Measurements from ENCODE around the gene NR1D1.

Gene NR1D1

DNA sequence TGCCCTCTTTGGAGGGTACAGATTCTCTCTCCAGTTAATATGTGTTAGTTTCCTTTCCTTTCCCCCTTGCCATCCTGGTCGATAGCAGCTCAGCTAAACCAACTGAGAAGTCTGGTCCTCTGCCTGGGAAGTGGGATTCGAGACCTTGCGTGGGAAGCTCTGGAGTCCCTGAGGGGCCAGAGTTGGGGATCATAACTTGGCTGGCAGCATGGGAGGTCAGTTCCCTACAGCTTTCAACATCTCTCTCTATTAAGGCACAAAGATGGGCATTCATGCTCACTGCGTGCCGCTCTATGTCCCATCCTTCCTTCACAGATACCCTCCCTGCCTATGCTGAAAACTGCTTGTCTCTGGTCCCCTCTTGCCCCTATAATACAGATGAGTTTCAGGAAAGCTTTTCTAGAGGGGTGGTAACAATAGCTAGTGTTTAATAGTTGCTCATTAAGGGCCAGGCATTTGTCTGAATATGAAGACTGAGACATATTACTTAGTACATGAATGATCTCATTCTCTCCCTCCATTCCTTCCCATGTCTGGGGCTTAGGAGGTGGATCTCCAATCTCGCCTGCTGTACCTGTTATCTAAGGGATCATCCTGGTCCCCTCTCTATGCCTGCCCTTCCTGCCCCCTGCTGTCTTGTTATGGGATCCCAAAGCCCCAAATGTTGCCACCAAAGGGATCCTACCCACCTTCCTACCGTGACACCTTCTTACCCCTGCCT is 26.8 kb downstream of the NR1D1 start:
- no peak overlapping the region for H3K23ac ChIP-seq (ENCODE audit: low read depth, low read length, poor library complexity)
- H3K9me3 ChIP-seq (replicated peaks in 1 of 2; ENCODE audit: control insufficient read depth in 2 of 2, insufficient read depth in 1 of 2, low read depth in 1 of 2, low read length in 2 of 2) = no peaks in the 10 kb centered on the region
- H4K8ac ChIP-seq (ENCODE audit: low read depth, low read length) = no peak overlapping the region
- no peak overlapping the region for H2BK12ac ChIP-seq (ENCODE audit: low read length)
- H3K18ac ChIP-seq (ENCODE audit: low read length) = no peak overlapping the region
- H3K4me2 ChIP-seq (ENCODE audit: insufficient read depth, low read length, poor library complexity, severe bottlenecking) = no peak overlapping the region
- no peak overlapping the region for H2AK5ac ChIP-seq (ENCODE audit: low read depth, low read length)
- DNase-seq (ENCODE audit: low spot score) = no peak
- no peak overlapping the region for H4K91ac ChIP-seq (ENCODE audit: low read depth, low read length, poor library complexity)
- H2BK120ac ChIP-seq (ENCODE audit: low read depth, low read length) = no peak overlapping the region
- no peak overlapping the region for H3K27ac ChIP-seq (replicated peaks; ENCODE audit: low read length)
- no peak overlapping the region for H3K4ac ChIP-seq (ENCODE audit: low read length)
- no peak overlapping the region for H2BK5ac ChIP-seq (ENCODE audit: low read length)
- no peak overlapping the region for H2AFZ ChIP-seq (ENCODE audit: low read length)
- no peak overlapping the region for H3K9ac ChIP-seq (ENCODE audit: low read depth, low read length, poor library complexity)
- peaks cover 0 to 9% of the 10 kb centered on the region in 2 donors for H3K36me3 ChIP-seq (replicated peaks in 1 of 2; ENCODE audit: control insufficient read depth in 2 of 2, insufficient read depth in 2 of 2, low read length in 2 of 2)
- no peak overlapping the region for H3K14ac ChIP-seq (ENCODE audit: low read length)
- no peaks in the 10 kb centered on the region for H3K27me3 ChIP-seq (ENCODE audit: control insufficient read depth in 3 of 3, insufficient read depth in 3 of 3, low read depth in 1 of 3, low read length in 3 of 3)
- H3K79me1 ChIP-seq (ENCODE audit: low read depth, low read length) = no peaks in the 10 kb centered on the region
- WGBS, 2 donors (ENCODE audit: extremely low coverage in 2 of 2, insufficient read length in 2 of 2, insufficient replicate concordance in 1 of 2) = no CpG with 5 or more reads among the region's 7 CpGs
- no peak overlapping the region for H2BK15ac ChIP-seq (ENCODE audit: low read length)
- H3K4me3 ChIP-seq (ENCODE audit: low read length in 2 of 2) = no peak overlapping the region
- peaks cover 43 to 45% of the 10 kb centered on the region in 2 donors for H3K4me1 ChIP-seq (ENCODE audit: control insufficient read depth in 2 of 2, insufficient read depth in 1 of 2, low read depth in 1 of 2, low read length in 2 of 2)

DNA sequence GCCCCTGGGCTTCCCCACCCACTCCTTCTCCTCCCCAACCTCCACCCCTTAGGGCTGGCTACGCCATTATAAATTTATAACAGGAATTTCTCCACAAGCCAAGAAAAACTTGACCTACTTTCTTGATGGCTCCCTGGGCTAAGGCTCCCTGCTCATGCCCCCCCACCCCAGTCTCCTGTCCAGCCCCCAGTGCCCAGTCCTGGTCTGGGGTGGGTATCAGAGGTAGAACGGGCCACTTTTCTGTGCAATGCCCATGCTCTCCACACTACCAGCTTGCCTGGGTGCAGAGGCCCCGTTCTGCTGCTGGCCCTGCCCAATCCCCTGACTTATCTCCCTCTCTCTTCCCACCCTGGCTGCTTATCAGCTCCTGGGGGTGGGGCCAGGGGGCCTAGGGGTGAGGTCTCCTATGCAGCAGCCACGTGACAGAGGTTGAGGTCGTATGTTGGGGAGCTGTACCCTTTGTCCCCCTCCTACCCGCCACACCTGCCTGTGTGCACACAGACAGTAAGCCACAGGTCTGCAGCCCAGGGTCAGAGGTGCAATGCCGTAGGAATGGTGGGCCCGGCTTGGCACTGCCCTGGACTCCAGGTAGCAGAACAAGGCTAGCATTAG is 27.5 kb downstream of the NR1D1 start:
- DNase-seq (ENCODE audit: low spot score) = no peak
- peak overlapping the region in 1 of 2 donors; percentile 38 for H3K4me3 ChIP-seq (ENCODE audit: low read length in 2 of 2)

GRCh38 chr17:40072040-40072734 is 28.2 kb downstream of the NR1D1 start:
- WGBS, 2 donors (ENCODE audit: extremely low coverage in 2 of 2, insufficient read length in 2 of 2, insufficient replicate concordance in 1 of 2) = no CpG with 5 or more reads among the region's 19 CpGs
- peak overlapping the region; percentile 63 for H2BK12ac ChIP-seq (ENCODE audit: low read length)
- peak overlapping the region; percentile 68 for H2AK5ac ChIP-seq (ENCODE audit: low read depth, low read length)
- peak overlapping the region; percentile 77 for H2BK120ac ChIP-seq (ENCODE audit: low read depth, low read length)
- no peak overlapping the region for H3K4me3 ChIP-seq (ENCODE audit: low read length in 2 of 2)
- H3K23ac ChIP-seq (ENCODE audit: low read depth, low read length, poor library complexity) = peak overlapping the region; percentile 59
- H2AFZ ChIP-seq (ENCODE audit: low read length) = no peak overlapping the region
- peaks cover 0 to 8% of the 10 kb centered on the region in 2 donors for H3K36me3 ChIP-seq (replicated peaks in 1 of 2; ENCODE audit: control insufficient read depth in 2 of 2, insufficient read depth in 2 of 2, low read length in 2 of 2)
- H4K8ac ChIP-seq (ENCODE audit: low read depth, low read length) = no peak overlapping the region
- no peaks in the 10 kb centered on the region for H3K79me1 ChIP-seq (ENCODE audit: low read depth, low read length)
- H2BK15ac ChIP-seq (ENCODE audit: low read length) = peak overlapping the region; percentile 79
- DNase-seq (ENCODE audit: low spot score) = no peak
- no peak overlapping the region for H3K27ac ChIP-seq (replicated peaks; ENCODE audit: low read length)
- peak overlapping the region; percentile 68 for H3K18ac ChIP-seq (ENCODE audit: low read length)
- H3K27me3 ChIP-seq (ENCODE audit: control insufficient read depth in 3 of 3, insufficient read depth in 3 of 3, low read depth in 1 of 3, low read length in 3 of 3) = no peaks in the 10 kb centered on the region
- no peak overlapping the region for H3K4ac ChIP-seq (ENCODE audit: low read length)
- no peak overlapping the region for H3K4me2 ChIP-seq (ENCODE audit: insufficient read depth, low read length, poor library complexity, severe bottlenecking)
- H3K14ac ChIP-seq (ENCODE audit: low read length) = peak overlapping the region; percentile 64
- peak overlapping the region; percentile 85 for H4K91ac ChIP-seq (ENCODE audit: low read depth, low read length, poor library complexity)
- H3K4me1 ChIP-seq (ENCODE audit: control insufficient read depth in 2 of 2, insufficient read depth in 1 of 2, low read depth in 1 of 2, low read length in 2 of 2) = peaks cover 51 to 54% of the 10 kb centered on the region in 2 donors
- peak overlapping the region; percentile 30 for H2BK5ac ChIP-seq (ENCODE audit: low read length)
- no peaks in the 10 kb centered on the region for H3K9me3 ChIP-seq (replicated peaks in 1 of 2; ENCODE audit: control insufficient read depth in 2 of 2, insufficient read depth in 1 of 2, low read depth in 1 of 2, low read length in 2 of 2)
- H3K9ac ChIP-seq (ENCODE audit: low read depth, low read length, poor library complexity) = peak overlapping the region; percentile 56

More for the DNA sequence above, 27.5 kb downstream of the NR1D1 start:
- no peak overlapping the region for H2AFZ ChIP-seq (ENCODE audit: low read length)
- peak overlapping the region; percentile 68 for H2AK5ac ChIP-seq (ENCODE audit: low read depth, low read length)
- peak overlapping the region; percentile 79 for H2BK15ac ChIP-seq (ENCODE audit: low read length)
- H3K27ac ChIP-seq (replicated peaks; ENCODE audit: low read length) = no peak overlapping the region
- H3K4me2 ChIP-seq (ENCODE audit: insufficient read depth, low read length, poor library complexity, severe bottlenecking) = no peak overlapping the region
- H3K14ac ChIP-seq (ENCODE audit: low read length) = no peak overlapping the region
- peak overlapping the region; percentile 71 for H3K18ac ChIP-seq (ENCODE audit: low read length)
- peak overlapping the region; percentile 30 for H2BK5ac ChIP-seq (ENCODE audit: low read length)
- H3K23ac ChIP-seq (ENCODE audit: low read depth, low read length, poor library complexity) = no peak overlapping the region
- WGBS, 2 donors (ENCODE audit: extremely low coverage in 2 of 2, insufficient read length in 2 of 2, insufficient replicate concordance in 1 of 2) = no CpG with 5 or more reads among the region's 8 CpGs
- H2BK12ac ChIP-seq (ENCODE audit: low read length) = no peak overlapping the region
- no peaks in the 10 kb centered on the region for H3K79me1 ChIP-seq (ENCODE audit: low read depth, low read length)
- H3K4ac ChIP-seq (ENCODE audit: low read length) = no peak overlapping the region
- H3K36me3 ChIP-seq (replicated peaks in 1 of 2; ENCODE audit: control insufficient read depth in 2 of 2, insufficient read depth in 2 of 2, low read length in 2 of 2) = peaks cover 0 to 9% of the 10 kb centered on the region in 2 donors
- no peaks in the 10 kb centered on the region for H3K9me3 ChIP-seq (replicated peaks in 1 of 2; ENCODE audit: control insufficient read depth in 2 of 2, insufficient read depth in 1 of 2, low read depth in 1 of 2, low read length in 2 of 2)
- H3K4me1 ChIP-seq (ENCODE audit: control insufficient read depth in 2 of 2, insufficient read depth in 1 of 2, low read depth in 1 of 2, low read length in 2 of 2) = peaks cover 49 to 53% of the 10 kb centered on the region in 2 donors
- H4K91ac ChIP-seq (ENCODE audit: low read depth, low read length, poor library complexity) = no peak overlapping the region
- H3K9ac ChIP-seq (ENCODE audit: low read depth, low read length, poor library complexity) = no peak overlapping the region
- no peaks in the 10 kb centered on the region for H3K27me3 ChIP-seq (ENCODE audit: control insufficient read depth in 3 of 3, insufficient read depth in 3 of 3, low read depth in 1 of 3, low read length in 3 of 3)
- H2BK120ac ChIP-seq (ENCODE audit: low read depth, low read length) = no peak overlapping the region
- H4K8ac ChIP-seq (ENCODE audit: low read depth, low read length) = no peak overlapping the region
